Panc1 (cell line): Measurements from ENCODE around the gene TSPAN7. TPM values are rescaled to one million over a fixed set of nuclear protein-coding genes. Genes with fewer than 3 reads are reported as not detected.

ENCODE experiments used
- ATAC-seq: fragments of 200-7000 bp; cut with Tn5 transposase; 2 replicates; pipeline ENCODE4 v1.9.1; 2020; ENCODE audit warnings: mild to moderate bottlenecking, moderate library complexity
- BruUV-seq: library from RNA; stranded (reverse); fragments of 400-500 nt; replicated peaks from 2 replicates; lab custom pipeline; 2021; lab: Mats Ljungman, UMichigan
- CTCF ChIA-PET: fragments of 300-600 bp; sonication (Branson Sonifier 250); formaldehyde crosslinking; loops from one replicate; lab custom pipeline; 2022; ENCODE audit warnings: antibody characterized with exemption; lab: Charles Lee
- POLR2A ChIA-PET: fragments of 300-600 bp; sonication (Branson Sonifier 250); formaldehyde crosslinking; loops from one replicate; lab custom pipeline; 2022; ENCODE audit warnings: antibody characterized with exemption; lab: Charles Lee
- DNase-seq: peaks from one replicate; pipeline ENCODE4 v3.0.0-alpha.2; 2010; ENCODE audit warnings: low read depth, low spot score
- H3K27ac ChIP-seq: 2 replicates; pipeline ENCODE4 v1.5.1; 2011; ENCODE audit warnings: mild to moderate bottlenecking, low read length, inconsistent platforms
- H3K27me3 ChIP-seq: fragments of 200-500 bp; sonication (Bioruptor generic); 2 replicates; pipeline ENCODE4 v1.6.0; 2014; ENCODE audit warnings: low read length, inconsistent platforms; ENCODE audit not compliant: control insufficient read depth, insufficient read depth
- H3K36me3 ChIP-seq: fragments of 200-500 bp; sonication (Bioruptor generic); 2 replicates; pipeline ENCODE4 v1.5.1; 2014; ENCODE audit warnings: inconsistent platforms, mild to moderate bottlenecking, low read length, moderate library complexity; ENCODE audit not compliant: control insufficient read depth, insufficient read depth
- H3K4me1 ChIP-seq: 2 replicates; pipeline ENCODE4 v1.5.1; 2011; ENCODE audit warnings: inconsistent platforms, mild to moderate bottlenecking, low read length, moderate library complexity; ENCODE audit not compliant: control insufficient read depth, insufficient read depth
- H3K4me3 ChIP-seq, 2 experiments: 2 replicates each; pipeline ENCODE4 v1.5.1; 2011 to 2012; ENCODE audit warnings: low read depth in 2 of 2, low read length in 2 of 2, mild to moderate bottlenecking in 2 of 2, inconsistent platforms in 1 of 2, moderate library complexity in 1 of 2
- H3K9me3 ChIP-seq: fragments of 200-500 bp; sonication (Bioruptor generic); 2 replicates; pipeline ENCODE4 v1.5.1; 2014; ENCODE audit warnings: low read depth, mild to moderate bottlenecking, inconsistent platforms, low read length, moderate library complexity; ENCODE audit not compliant: control insufficient read depth, insufficient read depth
- POLR2AphosphoS5 ChIP-seq: IDR thresholded peaks from 2 replicates; pipeline ENCODE4 v1.6.1; 2012; ENCODE audit warnings: mild to moderate bottlenecking, low read depth, low read length, moderate library complexity
- SIN3A ChIP-seq: IDR thresholded peaks from 2 replicates; pipeline ENCODE4 v1.6.1; 2012; ENCODE audit warnings: low read depth, mild to moderate bottlenecking, low read length, moderate library complexity, borderline replicate concordance; ENCODE audit not compliant: insufficient read depth
- TCF7L2 ChIP-seq: IDR thresholded peaks from 2 replicates; pipeline ENCODE4 v1.6.1; 2011; ENCODE audit warnings: mild to moderate bottlenecking, low read depth, low read length, inconsistent platforms
- in situ Hi-C: cut with HindIII; loops from 2 replicates; pipeline ENCODE4 v1.10.0; 2016; ENCODE audit warnings: low sequenced_read_pairs, low pct_unique_long_range_greater_than_20kb
- intact Hi-C: fragments of 100-400 bp; cut with micrococcal nuclease; formaldehyde crosslinking; loops from one replicate; pipeline ENCODE4 v1.10.0; 2022; ENCODE audit not compliant: unreplicated experiment
- total RNA-seq: library from RNA; stranded (reverse); gene quantifications from one replicate; pipeline ENCODE4 v1.2.1, GENCODE V29; 2021; ENCODE audit not compliant: unreplicated experiment
- TF ChIP-seq, protein P1 (sequence below): fragments of 450-650 bp; IDR thresholded peaks from 2 replicates; pipeline ENCODE4 v1.5.1; 2017; ENCODE audit warnings: mild to moderate bottlenecking
- TF ChIP-seq, protein P2 (sequence below), 2 experiments: IDR thresholded peaks; 2 replicates each; pipeline ENCODE4 v1.6.1; 2011 to 2012; ENCODE audit warnings: low read depth in 2 of 2, control low read depth in 1 of 2, low read length in 1 of 2, mild to moderate bottlenecking in 1 of 2, moderate library complexity in 1 of 2; ENCODE audit not compliant: insufficient read depth in 1 of 2

TSPAN7 gene
- total RNA-seq, 1 experiment from 2014 or later, result 0.13 TPM

DNA sequence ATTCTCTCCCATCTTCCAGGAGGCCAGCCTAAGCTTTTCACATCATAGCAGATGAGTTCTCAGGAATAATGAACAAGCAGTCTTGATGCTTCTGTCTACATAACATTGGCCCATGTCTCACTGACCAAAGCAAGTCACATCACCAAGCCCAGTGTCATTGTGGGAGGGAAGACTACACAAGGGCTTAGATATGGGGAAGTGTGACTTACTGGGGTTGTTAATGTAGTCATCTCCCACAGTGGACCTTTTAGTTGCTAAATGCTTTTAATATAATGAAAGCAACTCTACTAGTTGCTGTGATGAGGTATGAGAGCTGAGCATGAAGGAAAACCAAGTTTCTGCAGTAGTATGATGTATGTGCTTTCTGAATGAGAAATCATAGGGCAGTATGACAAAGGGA, 40.5 kb downstream of the TSPAN7 start (continued):
- TF ChIP-seq SIN3A, result no peak

DNA sequence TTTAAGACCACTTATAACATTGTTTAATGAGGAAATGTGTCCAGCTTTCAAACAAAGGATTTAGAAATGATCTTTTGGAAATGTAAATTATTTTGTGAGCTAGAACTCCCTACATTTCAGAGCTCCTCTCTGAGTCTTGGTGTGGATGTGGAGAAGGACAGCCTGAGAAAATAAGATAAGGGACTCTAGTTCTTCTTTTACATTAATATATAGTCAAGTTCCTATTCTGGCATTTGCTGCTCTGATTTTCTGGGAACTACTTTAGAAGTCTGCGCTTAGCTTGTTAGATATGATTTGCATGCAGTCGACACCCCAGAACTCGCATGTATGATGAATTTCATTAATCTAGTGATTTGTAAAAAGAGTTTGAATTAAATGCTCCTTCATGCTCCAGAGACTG, 45.5 kb downstream of the TSPAN7 start:
- Histone ChIP-seq H3K27ac (no peak overlapping the region), H3K36me3 (no peaks in the 10 kb centered on the region), H3K9me3 (no peaks in the 10 kb centered on the region), H3K4me1 (no peaks in the 10 kb centered on the region), H3K4me3 (no peak overlapping the region), H3K27me3 (no peaks in the 10 kb centered on the region)
- ChIA-PET POLR2A (no interaction called here), CTCF (no interaction called here)
- in situ Hi-C loops (no loop called here), intact Hi-C loops (no loop called here)
- DNase-seq (no peak), ATAC-seq (no peak)
- no TSS peak for BruUV-seq
- TF ChIP-seq, protein P1, sequence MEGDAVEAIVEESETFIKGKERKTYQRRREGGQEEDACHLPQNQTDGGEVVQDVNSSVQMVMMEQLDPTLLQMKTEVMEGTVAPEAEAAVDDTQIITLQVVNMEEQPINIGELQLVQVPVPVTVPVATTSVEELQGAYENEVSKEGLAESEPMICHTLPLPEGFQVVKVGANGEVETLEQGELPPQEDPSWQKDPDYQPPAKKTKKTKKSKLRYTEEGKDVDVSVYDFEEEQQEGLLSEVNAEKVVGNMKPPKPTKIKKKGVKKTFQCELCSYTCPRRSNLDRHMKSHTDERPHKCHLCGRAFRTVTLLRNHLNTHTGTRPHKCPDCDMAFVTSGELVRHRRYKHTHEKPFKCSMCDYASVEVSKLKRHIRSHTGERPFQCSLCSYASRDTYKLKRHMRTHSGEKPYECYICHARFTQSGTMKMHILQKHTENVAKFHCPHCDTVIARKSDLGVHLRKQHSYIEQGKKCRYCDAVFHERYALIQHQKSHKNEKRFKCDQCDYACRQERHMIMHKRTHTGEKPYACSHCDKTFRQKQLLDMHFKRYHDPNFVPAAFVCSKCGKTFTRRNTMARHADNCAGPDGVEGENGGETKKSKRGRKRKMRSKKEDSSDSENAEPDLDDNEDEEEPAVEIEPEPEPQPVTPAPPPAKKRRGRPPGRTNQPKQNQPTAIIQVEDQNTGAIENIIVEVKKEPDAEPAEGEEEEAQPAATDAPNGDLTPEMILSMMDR, result no peak
- TF ChIP-seq, protein P2, sequence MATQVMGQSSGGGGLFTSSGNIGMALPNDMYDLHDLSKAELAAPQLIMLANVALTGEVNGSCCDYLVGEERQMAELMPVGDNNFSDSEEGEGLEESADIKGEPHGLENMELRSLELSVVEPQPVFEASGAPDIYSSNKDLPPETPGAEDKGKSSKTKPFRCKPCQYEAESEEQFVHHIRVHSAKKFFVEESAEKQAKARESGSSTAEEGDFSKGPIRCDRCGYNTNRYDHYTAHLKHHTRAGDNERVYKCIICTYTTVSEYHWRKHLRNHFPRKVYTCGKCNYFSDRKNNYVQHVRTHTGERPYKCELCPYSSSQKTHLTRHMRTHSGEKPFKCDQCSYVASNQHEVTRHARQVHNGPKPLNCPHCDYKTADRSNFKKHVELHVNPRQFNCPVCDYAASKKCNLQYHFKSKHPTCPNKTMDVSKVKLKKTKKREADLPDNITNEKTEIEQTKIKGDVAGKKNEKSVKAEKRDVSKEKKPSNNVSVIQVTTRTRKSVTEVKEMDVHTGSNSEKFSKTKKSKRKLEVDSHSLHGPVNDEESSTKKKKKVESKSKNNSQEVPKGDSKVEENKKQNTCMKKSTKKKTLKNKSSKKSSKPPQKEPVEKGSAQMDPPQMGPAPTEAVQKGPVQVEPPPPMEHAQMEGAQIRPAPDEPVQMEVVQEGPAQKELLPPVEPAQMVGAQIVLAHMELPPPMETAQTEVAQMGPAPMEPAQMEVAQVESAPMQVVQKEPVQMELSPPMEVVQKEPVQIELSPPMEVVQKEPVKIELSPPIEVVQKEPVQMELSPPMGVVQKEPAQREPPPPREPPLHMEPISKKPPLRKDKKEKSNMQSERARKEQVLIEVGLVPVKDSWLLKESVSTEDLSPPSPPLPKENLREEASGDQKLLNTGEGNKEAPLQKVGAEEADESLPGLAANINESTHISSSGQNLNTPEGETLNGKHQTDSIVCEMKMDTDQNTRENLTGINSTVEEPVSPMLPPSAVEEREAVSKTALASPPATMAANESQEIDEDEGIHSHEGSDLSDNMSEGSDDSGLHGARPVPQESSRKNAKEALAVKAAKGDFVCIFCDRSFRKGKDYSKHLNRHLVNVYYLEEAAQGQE (IDR thresholded peaks at IDR 0.05; ENCODE audit: insufficient read depth in 1 of 2, low read depth in 2 of 2, low read length in 1 of 2), result no peak
- TF ChIP-seq TCF7L2 (no peak), POLR2AphosphoS5 (no peak), SIN3A (no peak)

DNA sequence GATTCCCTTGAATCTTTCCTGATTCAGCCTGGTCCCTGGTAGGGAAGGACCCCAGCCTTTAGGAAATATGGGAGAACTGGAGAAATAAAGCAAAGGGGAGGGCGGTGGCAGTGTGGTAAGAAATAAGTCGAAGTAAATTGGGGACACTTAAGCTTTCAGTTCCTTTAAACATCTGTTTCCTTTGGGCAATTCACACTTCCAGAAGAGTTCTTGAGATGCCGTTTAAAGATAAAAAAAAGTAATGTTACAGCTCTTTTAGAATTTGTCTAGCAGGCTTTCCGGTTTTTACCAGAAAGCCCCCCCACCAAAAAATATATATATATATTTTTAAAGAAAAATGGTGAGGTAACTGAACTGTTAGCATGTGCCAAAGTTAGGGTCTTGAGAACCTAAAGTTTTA, 46.6 kb downstream of the TSPAN7 start:
- in situ Hi-C loops, result no loop called here
- DNase-seq, result no peak

More for the DNA sequence above, 46.6 kb downstream of the TSPAN7 start:
- TF ChIP-seq POLR2AphosphoS5 (no peak), TCF7L2 (no peak), SIN3A (no peak)
- TF ChIP-seq, protein P1, result no peak
- TF ChIP-seq, protein P2 (IDR thresholded peaks at IDR 0.05; ENCODE audit: insufficient read depth in 1 of 2, low read depth in 2 of 2, low read length in 1 of 2), result no peak
- ChIA-PET CTCF (no interaction called here), POLR2A (no interaction called here)
- Histone ChIP-seq H3K9me3 (no peaks in the 10 kb centered on the region), H3K27me3 (no peaks in the 10 kb centered on the region), H3K27ac (no peak overlapping the region), H3K36me3 (no peaks in the 10 kb centered on the region), H3K4me3 (no peak overlapping the region), H3K4me1 (no peaks in the 10 kb centered on the region)
- no peak for ATAC-seq
- intact Hi-C loops, result no loop called here
- no TSS peak for BruUV-seq
